IPS DF 4.7 (cell line): ENCODE results near the gene TBC1D10B.
"Not testable (repeated sequence)": the region's sequence is repeated elsewhere in the genome, so short reads cannot be mapped to it uniquely, and the experiment has no call there.

Experiments
- DNase-seq: peaks from one replicate; pipeline ENCODE4 v3.0.0-alpha.2; 2013; ENCODE audit warnings: low spot score; ENCODE audit errors: extremely low read depth

TBC1D10B gene

DNA sequence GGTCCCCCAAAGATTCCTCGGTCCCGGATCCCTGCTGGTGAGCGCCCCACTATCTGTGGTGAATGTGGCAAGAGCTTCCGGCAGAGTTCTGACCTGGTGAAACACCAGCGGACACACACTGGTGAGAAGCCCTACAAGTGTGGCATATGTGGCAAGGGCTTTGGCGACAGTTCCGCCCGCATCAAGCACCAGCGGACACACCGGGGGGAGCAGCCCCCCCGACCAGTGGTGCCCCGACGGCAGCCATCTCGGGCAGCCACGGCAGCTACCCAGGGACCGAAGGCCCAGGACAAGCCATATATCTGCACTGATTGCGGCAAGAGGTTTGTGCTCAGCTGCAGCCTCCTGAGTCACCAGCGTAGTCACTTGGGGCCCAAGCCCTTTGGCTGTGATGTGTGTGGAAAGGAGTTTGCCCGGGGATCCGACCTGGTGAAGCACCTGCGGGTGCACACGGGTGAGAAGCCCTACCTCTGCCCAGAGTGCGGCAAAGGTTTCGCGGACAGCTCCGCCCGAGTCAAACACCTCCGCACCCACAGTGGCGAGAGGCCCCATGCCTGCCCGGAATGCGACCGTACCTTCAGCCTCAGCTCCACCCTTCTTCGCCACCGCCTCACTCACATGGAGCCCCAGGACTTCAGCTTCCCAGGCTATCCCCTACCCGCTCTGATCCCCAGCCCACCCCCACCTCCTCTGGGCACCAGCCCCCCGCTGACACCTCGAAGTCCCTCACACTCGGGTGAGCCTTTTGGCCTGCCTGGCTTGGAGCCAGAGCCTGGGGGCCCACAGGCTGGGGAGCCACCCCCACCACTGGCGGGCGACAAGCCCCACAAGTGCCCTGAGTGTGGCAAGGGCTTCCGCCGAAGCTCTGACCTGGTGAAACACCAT is 27.7 kb upstream of the TBC1D10B start:
- no peak for DNase-seq

DNA sequence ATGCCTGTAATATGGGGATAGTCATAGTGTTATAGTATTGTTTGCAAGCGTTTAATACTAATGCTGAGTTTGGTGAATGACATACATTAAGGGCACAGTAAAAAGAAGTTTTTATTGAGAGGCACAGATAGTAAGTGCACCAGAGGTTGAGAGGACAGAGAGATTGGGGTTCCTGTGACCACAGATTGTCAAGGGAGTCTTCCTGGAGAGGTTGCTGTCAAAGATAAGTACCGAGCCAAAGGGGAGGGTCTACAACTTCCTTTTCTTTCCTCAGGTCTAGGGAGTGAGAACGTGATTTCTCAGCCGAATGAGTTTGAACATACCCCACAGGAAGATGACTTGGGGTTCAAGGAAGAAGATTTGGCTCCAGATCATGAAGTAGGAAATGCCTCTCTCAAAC is 26.8 kb upstream of the TBC1D10B start:
- no peak for DNase-seq

DNA sequence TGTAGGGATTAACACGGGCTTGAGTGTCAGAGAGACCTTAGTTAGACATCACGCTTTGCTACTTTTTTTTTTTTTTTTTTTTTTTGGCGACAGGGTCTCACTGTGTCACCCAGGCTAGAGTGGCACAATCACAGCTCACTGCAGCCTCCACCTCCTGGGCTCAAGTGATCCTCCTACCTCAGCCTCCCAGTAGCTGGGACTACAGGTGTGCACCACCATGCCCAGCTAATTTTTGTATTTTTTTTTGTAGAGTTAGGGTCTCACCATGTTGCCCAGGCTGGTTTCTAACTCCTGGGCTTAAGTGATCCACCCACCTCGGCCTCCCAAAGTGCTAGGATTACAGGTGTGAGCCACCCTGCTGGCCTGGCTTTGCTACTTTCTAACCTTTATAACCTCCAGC is 26.3 kb upstream of the TBC1D10B start:
- not testable (repeated sequence) for DNase-seq

DNA sequence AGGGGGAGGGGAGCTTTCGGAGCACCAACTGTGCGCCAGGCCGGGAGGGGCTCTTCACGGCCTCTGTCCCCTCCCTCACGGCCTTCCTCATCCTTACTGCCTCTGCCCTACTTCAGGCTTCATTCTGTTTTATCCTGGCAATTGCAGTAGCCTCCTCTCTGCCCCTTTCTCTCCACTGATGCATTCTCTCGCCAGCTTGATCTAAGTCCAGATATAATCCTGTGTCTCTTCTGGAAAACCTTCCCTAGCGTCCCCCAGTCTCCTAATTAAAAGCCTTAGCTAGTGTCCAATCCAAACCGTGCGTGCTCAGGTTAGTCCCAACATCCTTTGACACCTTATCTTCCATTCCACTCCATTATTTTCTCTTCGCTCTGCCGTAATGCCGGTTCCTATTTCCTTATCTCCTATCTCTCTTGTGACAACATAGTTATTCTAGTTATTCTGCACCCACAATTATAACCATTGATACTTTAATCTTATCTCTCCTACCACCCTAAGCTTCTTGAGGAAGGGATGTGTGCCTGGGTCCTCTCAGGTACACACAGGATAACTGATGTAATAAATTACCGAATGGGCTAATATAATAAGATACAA is 25.8 kb upstream of the TBC1D10B start:
- DNase-seq: no peak

DNA sequence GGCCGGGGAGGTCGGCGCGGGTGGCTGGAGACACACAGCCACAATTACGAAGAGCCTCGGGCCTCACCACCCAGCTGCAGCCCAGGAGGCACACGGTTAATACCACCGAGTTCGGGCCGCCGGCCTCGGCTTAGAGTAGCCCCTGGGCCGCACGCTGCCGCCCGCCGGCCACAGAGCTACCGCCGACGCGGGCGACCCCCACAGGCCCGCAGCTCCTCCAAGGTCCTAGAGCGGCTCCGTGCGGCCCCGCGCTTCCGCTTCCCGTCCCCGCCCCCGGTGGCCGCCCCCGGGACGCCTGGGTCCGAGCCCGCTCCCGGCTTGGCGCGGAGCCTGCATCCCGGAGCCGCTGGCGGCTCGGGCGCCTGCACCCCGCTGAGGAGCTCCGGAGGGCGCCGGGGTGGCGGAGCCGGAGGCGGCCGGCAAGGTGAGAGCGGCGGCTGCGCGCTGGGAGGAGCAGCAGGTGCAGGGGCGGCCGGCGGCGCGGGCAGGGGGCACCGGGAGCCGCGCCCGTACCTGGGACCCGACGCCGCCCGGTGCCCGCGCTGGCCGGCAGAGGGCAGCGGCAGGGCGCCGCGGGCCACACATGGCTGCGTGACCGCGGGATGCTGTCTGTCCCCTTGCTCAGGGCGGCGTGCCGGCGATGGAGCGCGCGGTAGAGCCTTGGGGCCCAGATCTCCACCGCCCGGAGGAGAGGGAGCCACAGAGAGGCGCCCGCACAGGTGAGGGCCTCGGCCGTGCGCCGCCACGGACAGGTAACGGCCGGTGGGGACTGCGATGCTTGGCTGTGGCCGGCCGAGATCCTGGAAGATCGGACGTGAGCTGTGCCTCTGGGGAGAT is 25.1 kb upstream of the TBC1D10B start, which contains the start of gene ZNF48:
Gene ZNF48 (plus strand): TSS at position 266 of the 837 bp plus-strand sequence. CDS start 375 bp downstream, at position 641.
- no peak for DNase-seq

DNA sequence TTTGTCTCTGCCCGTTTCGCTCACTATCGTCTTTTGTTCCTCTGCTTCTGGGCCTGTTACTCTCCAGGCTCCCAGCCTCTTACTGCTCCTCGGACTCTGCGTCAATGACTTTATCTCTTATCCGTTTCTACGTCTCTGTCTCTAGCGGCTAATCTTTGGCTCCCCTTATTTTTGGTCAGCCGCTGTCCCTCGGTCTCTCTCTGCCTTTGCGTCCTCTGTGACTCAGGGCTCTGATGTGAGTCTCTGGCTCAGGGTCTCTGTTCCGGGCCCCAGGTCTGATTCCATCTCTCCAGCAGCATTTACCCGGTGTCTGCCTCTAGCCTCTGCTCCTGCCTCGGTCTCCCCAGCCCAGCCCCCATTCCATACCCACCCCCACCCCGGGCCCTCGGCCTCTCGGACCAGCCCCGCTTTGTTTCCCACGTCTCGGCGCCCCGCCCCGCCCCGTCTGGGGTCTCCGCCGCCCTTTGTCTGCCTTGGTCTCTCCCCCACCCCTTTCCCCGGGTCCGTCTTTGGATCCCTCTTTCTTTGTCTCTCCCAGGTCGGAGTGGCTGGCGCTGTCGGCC is 24.4 kb upstream of the TBC1D10B start:
- DNase-seq: no peak

DNA sequence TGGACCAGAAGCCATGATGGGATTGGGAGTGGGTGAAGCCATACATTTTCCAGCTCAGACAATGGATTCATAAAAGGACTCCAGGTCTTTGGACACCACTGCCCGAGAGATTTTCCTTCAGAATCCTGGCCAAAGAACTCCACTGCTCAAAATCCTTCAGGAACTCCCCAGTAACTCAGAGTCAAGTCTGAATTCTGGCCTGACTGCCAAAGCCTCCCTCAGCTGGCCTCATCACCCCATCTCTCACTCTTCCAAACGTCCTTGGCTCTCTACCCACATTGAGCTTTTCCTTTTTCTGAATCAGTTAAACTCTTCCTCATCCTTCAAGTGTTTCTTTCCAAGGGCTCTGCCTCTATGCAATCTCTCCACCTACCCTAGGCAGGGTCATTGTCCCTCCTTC is 13.2 kb upstream of the TBC1D10B start:
- DNase-seq: no peak

DNA sequence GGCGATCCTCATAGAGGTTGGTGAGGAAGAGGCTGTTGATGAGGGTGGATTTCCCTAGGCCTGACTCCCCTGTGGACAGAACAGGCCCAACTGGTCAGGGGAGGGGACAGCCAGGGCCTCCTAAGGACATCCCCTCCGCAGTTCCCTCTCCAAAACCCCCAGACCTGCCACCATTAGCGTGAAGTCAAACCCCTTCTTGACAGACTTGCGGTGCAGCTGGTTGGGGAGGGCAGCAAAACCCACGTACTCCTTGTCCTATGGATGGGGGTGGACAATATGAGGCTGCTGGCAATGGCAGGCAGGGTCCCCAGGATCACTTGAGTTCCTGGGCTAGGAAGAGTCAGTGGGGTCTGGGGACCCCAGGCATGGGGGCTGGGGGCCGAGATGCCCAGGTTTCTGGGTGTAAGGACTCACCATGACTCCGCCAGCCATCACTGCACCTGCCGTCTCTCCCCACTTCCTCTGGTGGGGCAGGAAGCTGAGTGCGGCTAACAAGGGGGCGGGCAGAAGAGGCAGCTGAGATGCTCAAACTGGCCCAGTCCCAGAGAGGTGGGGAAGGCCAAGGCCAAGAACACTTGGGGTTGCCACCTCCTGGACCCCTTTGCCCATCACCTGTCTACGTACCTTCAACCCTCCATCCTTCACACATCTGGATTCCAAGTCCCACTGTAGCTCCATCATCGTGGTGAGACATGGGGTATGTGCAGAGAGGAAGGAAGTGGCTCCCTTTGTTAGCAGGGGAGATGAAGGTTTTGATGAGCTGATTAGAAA is 12.0 kb upstream of the TBC1D10B start, which contains the start of gene SEPTIN1:
Gene SEPTIN1 (minus strand): TSS at position 451 of the 771 bp plus-strand sequence. CDS start 19 bp downstream, at position 432.
- DNase-seq: no peak

DNA sequence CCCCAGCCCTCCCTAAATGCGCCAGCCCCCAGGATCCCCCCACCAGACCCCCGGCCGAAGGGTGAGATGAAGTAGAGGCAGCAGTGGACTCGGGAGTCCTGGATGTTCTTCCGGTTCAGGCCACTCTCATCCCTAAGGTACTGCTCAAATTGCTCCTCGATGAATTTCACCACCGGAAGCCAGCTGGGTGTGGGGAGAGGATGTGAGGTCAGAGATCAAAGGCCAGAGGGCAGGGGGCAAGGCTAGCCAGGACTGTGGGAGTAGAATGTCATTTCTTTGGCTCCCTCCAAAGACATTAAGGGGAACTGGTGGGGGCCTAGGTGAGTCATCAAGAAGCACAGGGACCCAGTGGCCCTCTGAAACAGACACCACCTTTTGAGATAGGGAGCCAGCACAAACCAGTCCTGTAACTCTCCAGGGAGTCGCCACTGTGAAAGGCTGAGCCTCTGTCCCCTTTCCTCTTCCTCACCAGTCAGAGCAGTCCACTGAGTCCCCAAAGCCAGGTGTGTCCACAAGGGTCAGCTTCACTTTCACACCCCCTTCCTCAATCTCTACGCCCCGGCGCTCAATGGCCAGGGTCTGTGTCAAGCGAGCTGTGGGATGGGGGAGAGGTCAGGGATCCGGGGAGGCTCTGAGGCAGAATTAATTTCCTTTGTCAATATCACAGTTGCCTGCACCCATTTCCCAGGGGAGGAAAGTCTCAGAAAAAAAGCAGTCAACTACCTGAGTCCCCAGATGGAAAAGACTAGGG is 11.2 kb upstream of the TBC1D10B start:
- DNase-seq: no peak

DNA sequence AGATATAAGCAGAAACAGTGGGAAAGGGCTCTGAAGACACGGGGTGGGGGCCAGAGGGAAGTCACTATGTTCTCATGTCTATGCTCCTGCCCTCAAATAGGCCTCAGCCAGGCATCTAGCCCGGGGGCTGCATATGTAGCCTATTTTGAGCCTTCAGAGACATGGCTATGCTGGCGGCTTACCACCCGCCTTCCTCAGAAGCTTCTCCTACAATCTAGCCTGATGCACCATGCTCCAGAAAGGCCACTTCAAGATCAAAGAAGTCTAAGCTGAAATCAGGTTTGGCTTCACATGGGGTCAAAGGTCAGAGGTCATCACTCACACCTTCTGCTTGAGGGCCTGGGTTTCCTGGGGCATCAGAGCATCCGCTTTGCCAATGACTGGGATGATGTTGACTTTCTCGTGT is 10.5 kb upstream of the TBC1D10B start:
- DNase-seq: no peak

DNA sequence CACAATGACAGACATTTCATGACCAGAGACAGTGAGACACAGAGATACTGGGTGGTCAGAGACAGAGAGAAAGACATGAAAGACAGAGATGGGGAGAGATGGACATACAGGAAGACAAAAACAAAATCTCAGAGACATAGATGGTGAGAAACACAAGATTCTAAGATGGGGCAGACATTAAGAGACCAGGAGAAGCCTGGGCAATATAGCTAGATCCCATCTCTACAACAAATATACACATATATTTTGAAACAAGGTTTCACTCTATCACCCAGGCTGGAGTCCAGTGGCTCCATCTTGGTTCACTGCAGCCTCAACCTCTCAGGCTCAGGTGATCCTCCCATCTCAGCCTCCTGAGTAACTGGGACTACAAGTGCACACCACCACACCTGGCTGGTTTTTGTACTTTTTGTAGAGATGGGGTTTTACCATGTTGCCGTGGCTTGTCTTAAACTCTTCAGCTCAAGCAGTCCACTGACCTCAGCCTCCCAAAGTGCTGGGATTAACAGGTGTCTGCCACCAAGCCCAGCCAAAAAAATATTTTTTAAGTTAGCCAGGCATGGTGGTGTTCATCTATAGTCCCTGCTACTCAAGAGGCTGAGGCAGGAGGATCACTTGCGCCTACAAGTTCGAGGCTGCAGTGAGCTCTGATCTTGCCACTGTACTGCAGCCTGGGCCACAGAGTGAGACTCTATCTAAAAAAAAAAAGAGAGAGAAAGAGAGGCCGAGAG is 9.9 kb upstream of the TBC1D10B start:
- DNase-seq: no peak

DNA sequence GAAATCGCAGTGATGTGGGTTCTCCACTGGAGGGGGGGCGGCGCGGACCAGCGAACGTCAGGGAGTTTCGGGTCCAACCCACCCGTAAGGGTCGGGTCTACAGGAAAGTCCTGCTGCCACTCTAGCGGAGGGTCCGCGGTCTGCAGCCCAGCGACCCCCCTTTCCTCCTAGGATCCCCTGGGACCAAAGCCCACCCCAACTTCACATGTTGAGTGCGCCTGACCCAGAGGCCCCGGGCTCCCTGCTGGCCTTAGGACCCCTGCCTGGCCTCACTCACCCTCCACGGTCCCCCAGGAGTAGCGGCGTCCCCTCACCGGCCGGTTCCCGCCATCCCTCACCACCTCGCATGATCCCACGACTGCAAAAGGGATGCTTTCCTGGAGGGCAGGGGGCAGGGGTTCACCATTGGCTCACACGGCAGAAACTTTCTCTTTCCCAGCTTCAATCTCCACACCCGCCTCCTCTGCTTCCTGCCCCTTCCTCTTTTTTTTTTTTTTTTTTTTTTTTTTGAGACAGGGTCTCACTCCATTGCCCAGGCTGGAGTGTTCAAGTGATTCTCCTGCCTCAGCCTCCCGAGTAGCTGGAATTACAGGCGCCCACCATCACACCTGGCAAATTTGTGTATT is 9.0 kb upstream of the TBC1D10B start:
- DNase-seq: no peak

DNA sequence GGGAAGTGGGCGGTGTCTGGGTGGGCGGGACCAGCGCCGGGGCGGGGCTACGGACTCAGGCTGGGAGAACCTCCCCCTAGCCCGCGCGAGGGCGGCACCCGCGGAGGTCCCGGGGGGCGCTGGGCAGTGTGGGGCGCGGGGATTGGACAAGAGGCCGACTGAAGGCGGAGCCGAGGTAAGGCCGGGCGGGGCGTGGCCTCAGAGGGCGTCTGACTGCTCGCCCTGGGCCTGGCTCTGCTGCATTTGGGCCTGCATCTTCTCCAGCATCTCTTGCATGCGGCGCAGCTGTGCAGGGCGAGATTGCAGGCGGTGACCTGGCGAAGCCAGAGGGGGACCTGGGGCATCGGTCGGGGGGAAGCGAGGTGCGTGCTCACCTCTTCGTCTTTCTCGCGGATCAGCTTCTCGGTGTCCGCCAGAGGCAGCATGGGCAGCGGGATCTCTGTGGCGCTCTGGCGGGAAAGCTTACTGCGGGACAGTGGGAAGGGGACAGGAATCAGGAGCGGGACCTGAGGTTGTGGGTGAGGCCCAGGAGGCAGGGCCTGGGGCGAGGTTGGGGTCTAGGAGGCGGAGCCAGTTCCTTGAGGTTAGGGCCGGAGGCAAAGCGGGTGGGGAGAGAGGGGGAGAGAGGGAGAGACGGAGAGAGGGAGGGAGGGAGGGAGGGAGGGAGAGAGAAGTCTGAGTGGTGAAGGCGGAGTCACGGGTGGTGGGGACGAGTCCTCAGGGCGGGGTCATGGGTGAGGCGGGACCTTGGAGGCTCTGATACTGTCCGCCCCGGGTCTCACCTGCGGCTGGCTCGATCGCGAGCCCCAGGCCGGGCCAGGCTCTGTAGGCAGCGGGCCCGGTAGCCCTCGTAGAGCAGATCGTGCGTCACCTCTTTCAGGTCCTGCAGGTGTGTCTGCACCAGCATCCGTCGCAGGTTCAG is 8.2 kb upstream of the TBC1D10B start:
- DNase-seq: no peak

DNA sequence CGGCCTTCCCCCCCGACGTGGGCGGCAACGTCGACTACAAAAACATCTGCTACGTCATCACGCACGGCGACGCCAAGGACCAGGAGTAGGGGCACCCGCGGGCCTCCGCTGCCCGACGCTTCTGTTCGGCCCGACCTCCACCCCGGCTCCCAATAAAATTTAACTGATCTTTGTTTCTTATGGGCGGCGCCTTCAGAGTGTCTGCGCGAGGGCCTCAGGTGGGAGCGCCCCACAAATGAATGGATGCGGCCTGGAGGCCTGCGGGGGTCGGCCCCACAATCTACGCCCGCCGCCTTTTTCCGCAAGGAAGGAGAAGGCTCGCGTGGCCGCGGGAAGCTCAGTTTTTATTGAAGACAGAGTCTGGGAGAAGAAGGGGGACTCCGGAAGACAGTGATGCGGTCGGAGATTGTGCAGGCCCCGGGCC is 7.5 kb upstream of the TBC1D10B start:
- no peak for DNase-seq

DNA sequence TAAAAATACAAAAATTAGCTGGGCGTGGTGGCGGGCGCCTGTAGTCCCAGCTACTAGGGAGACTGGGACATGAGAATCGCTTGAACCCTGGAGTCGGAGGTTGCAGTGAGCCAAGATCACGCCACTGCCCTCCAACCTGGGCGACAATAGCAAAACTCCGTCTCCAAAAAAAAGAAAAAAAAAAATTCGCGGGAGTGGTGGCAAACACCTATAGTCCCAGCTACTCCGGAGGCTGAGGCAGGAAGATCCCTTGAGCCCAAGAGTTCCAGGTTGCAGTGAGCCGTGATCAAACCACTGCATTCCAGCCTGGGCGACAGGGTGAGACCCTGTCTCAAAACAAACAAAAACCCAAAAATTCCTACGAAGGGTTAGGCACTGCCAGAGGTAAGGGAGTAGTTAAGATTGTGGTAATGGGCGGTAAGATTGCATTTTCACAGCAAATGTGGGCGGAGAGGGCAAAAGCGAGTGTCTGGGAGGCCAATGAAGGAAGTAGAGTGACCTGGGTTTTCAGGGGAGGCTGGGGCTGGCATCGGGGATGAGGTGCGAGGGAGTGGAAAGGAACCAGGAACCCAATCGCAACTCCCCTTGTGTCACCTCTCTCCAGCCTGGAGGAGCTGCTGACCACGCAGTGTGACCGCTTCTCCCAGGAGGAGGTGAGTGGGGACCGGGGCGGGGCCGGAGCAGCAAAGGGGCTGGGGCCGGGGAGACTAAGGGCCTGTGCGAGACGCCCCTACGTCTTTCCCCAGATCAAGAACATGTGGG is 6.9 kb upstream of the TBC1D10B start:
- DNase-seq: no peak

DNA sequence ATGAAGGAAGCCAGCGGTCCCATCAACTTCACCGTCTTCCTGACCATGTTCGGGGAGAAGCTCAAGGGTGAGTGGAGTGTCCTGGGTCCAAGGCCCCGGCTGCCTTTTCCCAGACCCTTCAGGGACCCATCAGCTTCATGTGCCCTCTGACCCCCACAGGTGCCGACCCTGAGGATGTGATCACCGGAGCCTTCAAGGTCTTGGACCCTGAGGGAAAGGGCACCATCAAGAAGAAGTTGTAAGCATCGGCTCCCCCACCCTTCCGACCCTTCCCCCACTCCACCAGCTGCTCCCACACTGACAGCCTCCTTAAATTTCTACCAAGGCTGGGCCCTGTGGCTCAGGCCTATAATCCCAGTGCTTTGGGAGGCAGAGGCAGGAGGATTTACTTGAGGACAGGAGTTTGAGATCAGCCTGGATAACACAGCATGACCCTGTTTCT is 6.2 kb upstream of the TBC1D10B start:
- no peak for DNase-seq

DNA sequence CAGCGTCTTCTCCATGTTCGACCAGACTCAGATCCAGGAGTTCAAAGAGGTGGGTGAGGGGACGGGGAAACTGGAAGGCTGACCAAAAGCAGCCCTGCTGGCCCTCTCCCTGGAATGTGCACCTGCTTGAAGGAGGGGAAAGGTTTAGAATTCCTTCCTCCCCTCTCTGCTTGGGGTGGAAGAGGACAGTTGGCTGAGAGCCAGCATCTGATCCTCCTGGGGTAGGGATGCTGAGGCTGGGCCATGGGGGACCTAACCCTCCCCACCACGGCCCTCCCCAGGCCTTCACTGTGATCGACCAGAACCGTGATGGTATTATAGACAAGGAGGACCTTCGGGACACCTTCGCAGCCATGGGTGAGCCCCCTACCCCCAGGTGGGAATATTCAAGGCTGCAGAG is 5.6 kb upstream of the TBC1D10B start:
- DNase-seq: no peak
